ENCODE results near the gene SLC6A3. TPM values are rescaled to one million over a fixed set of nuclear protein-coding genes. Genes with fewer than 3 reads are reported as not detected.

The SLC6A3 gene
- total RNA-seq, 1 experiment from 2014 or later, result not detected

GRCh38 chr5:1488882-1489680 is 43.8 kb upstream of the SLC6A3 start:
- no peak overlapping the region for H3K27ac ChIP-seq (ENCODE audit: low read depth, low read length, poor library complexity, severe bottlenecking)
- peaks cover 67% of the 10 kb centered on the region for H3K36me3 ChIP-seq (ENCODE audit: insufficient read depth, low read length, poor library complexity, severe bottlenecking)
- H3K27me3 ChIP-seq (replicated peaks; ENCODE audit: insufficient read depth, low read depth, low read length, poor library complexity), result no peaks in the 10 kb centered on the region
- intact Hi-C loops (cut with micrococcal nuclease; ENCODE audit: unreplicated experiment), result no loop called here
- no peaks in the 10 kb centered on the region for H3K4me1 ChIP-seq (ENCODE audit: insufficient read depth, low read length, poor library complexity, severe bottlenecking)
- no TSS peak for BruUV-seq (replicated peaks)
- H3K4me3 ChIP-seq (ENCODE audit: low read depth, low read length, poor library complexity, severe bottlenecking), result no peak overlapping the region
- ChIA-PET POLR2A (ENCODE audit: low non-redundant PET) (no interaction called here), CTCF (no interaction called here)
- TF ChIP-seq CTCF (conservative IDR thresholded peaks at IDR 0.05; ENCODE audit: low read depth, low read length), result no peak
- TF ChIP-seq EZH2 (IDR thresholded peaks at IDR 0.05; ENCODE audit: borderline replicate concordance, low read depth, low read length, poor library complexity, severe bottlenecking), result no peak
- DNase-seq (ENCODE audit: low spot score), result no peak
- no peaks in the 10 kb centered on the region for H3K9me3 ChIP-seq (ENCODE audit: low read depth, low read length, poor library complexity, severe bottlenecking)

- H3K36me3 ChIP-seq (ENCODE audit: insufficient read depth, low read length, poor library complexity, severe bottlenecking), result peaks cover 57% of the 10 kb centered on the region
- TF ChIP-seq CTCF (conservative IDR thresholded peaks at IDR 0.05; ENCODE audit: low read depth, low read length) (no peak), EZH2 (IDR thresholded peaks at IDR 0.05; ENCODE audit: borderline replicate concordance, low read depth, low read length, poor library complexity, severe bottlenecking) (no peak)
- no peaks in the 10 kb centered on the region for H3K9me3 ChIP-seq (ENCODE audit: low read depth, low read length, poor library complexity, severe bottlenecking)
- ChIA-PET POLR2A (ENCODE audit: low non-redundant PET) (no interaction called here), CTCF (interaction anchor here (0.5 kb wide), 1 partner anchor 168 kb away, joined by 3 read pairs; no protein-coding TSS in a partner anchor)
- no peaks in the 10 kb centered on the region for H3K27me3 ChIP-seq (replicated peaks; ENCODE audit: insufficient read depth, low read depth, low read length, poor library complexity)
- DNase-seq (ENCODE audit: low spot score), result no peak
- no peak overlapping the region for H3K4me3 ChIP-seq (ENCODE audit: low read depth, low read length, poor library complexity, severe bottlenecking)
- no peak overlapping the region for H3K27ac ChIP-seq (ENCODE audit: low read depth, low read length, poor library complexity, severe bottlenecking)
- intact Hi-C loops (cut with micrococcal nuclease; ENCODE audit: unreplicated experiment), result no loop called here
- BruUV-seq (replicated peaks), result no TSS peak
- H3K4me1 ChIP-seq (ENCODE audit: insufficient read depth, low read length, poor library complexity, severe bottlenecking), result no peaks in the 10 kb centered on the region
Measured at GRCh38 chr5:1487079-1487764, 42.0 kb upstream of the SLC6A3 start.

- intact Hi-C loops (cut with micrococcal nuclease; ENCODE audit: unreplicated experiment), result no loop called here
- BruUV-seq (replicated peaks), result no TSS peak
- no peaks in the 10 kb centered on the region for H3K27me3 ChIP-seq (replicated peaks; ENCODE audit: insufficient read depth, low read depth, low read length, poor library complexity)
- ChIA-PET POLR2A (ENCODE audit: low non-redundant PET) (no interaction called here), CTCF (no interaction called here)
- no peaks in the 10 kb centered on the region for H3K4me1 ChIP-seq (ENCODE audit: insufficient read depth, low read length, poor library complexity, severe bottlenecking)
- no peaks in the 10 kb centered on the region for H3K9me3 ChIP-seq (ENCODE audit: low read depth, low read length, poor library complexity, severe bottlenecking)
- TF ChIP-seq CTCF (conservative IDR thresholded peaks at IDR 0.05; ENCODE audit: low read depth, low read length), result no peak
- no peak for TF ChIP-seq EZH2 (IDR thresholded peaks at IDR 0.05; ENCODE audit: borderline replicate concordance, low read depth, low read length, poor library complexity, severe bottlenecking)
- H3K4me3 ChIP-seq (ENCODE audit: low read depth, low read length, poor library complexity, severe bottlenecking), result no peak overlapping the region
- H3K27ac ChIP-seq (ENCODE audit: low read depth, low read length, poor library complexity, severe bottlenecking), result no peak overlapping the region
- no peak for DNase-seq (ENCODE audit: low spot score)
- H3K36me3 ChIP-seq (ENCODE audit: insufficient read depth, low read length, poor library complexity, severe bottlenecking), result peaks cover 49% of the 10 kb centered on the region
Measured at GRCh38 chr5:1486271-1486670, 41.0 kb upstream of the SLC6A3 start.
